ENCODE data around the gene FAAP24. TPM values are rescaled to one million over a fixed set of nuclear protein-coding genes. Genes with fewer than 3 reads are reported as not detected.

Gene FAAP24
- total and polyA plus RNA-seq, 2 of the 13 experiments (the other 11 are each of a cell fraction or from before 2014, with no cell fraction given), result 2.3 to 6.0 TPM

- no peak for TF ChIP-seq KIAA2018 (CRISPR knock-in tag; IDR thresholded peaks at IDR 0.05; ENCODE audit: borderline replicate concordance)
- TF ChIP-seq LCORL (IDR thresholded peaks at IDR 0.05), result no peak
- peak; percentile 49; the same call in 1 of the 2 replicates for TF ChIP-seq LCORL (CRISPR knock-in tag; IDR thresholded peaks at IDR 0.05)
- peak; percentile 77 for TF ChIP-seq PHF5A (CRISPR knock-in tag; IDR thresholded peaks at IDR 0.05; ENCODE audit: low read depth, unreplicated experiment)
- peak; percentile 99 for TF ChIP-seq THYN1 (CRISPR knock-in tag; IDR thresholded peaks at IDR 0.05; ENCODE audit: borderline replicate concordance, low read depth)
- TF ChIP-seq STAT5B (CRISPR knock-in tag; IDR thresholded peaks at IDR 0.05), result no peak
- TF ChIP-seq CHCHD3 (CRISPR knock-in tag; IDR thresholded peaks at IDR 0.05), result 0 out of 2 replicates have a peak, but pooled peaks have one; percentile 63
- no peak for TF ChIP-seq ZNF18 (CRISPR knock-in tag; IDR thresholded peaks at IDR 0.05; ENCODE audit: insufficient replicate concordance)
- peak; percentile 92 for TF ChIP-seq ATF1 (CRISPR knock-in tag; IDR thresholded peaks at IDR 0.05)
- TF ChIP-seq ZNF235 (CRISPR knock-in tag; IDR thresholded peaks at IDR 0.05; ENCODE audit: borderline replicate concordance), result no peak
- TF ChIP-seq ZNF784 (CRISPR knock-in tag; IDR thresholded peaks at IDR 0.05; ENCODE audit: borderline replicate concordance), result peak; percentile 52; the same call in 1 of the 2 replicates
- TF ChIP-seq ATF3 (CRISPR knock-in tag; IDR thresholded peaks at IDR 0.05), result no peak
- TF ChIP-seq NFE2L2 (IDR thresholded peaks at IDR 0.05; ENCODE audit: low read length), result no peak
- no peak for TF ChIP-seq JUN (CRISPR knock-in tag; IDR thresholded peaks at IDR 0.05)
- no peak for TF ChIP-seq ZNF512 (CRISPR knock-in tag; IDR thresholded peaks at IDR 0.05)
- TF ChIP-seq ZNF207 (IDR thresholded peaks at IDR 0.05; ENCODE audit: borderline replicate concordance), result no peak
Observed at GRCh38 chr19:32971715-32972540, at the start of gene FAAP24, which contains the start of gene CEP89 (continued).

Data from HepG2 (cell line).